Stromal cell of bone marrow (primary cell): ENCODE measurements around the gene SMAD6.

Source experiments
- DNase-seq: peaks from one replicate; pipeline ENCODE4 v3.0.0-alpha.2; 2012; ENCODE audit warnings: low read depth

The SMAD6 gene

DNA sequence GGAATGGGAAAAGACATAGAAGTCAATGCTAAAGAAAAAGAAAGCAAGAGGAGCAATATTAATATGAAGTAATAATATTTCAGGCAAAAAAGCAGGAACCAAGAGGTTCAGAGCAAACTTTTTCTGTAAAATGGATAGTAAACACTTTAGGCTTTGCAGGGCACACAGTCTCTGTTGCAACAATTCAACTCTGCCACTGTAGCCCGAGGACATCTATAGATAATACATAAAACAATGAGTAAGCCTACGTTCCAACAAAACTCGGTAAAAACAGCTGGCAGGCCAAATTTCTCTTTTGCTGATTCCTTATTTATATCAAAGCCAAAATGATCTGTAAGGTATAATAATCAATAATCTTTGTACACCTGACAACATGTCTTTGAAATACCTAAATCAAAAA is 56.8 kb downstream of the SMAD6 start:
- no peak for DNase-seq

DNA sequence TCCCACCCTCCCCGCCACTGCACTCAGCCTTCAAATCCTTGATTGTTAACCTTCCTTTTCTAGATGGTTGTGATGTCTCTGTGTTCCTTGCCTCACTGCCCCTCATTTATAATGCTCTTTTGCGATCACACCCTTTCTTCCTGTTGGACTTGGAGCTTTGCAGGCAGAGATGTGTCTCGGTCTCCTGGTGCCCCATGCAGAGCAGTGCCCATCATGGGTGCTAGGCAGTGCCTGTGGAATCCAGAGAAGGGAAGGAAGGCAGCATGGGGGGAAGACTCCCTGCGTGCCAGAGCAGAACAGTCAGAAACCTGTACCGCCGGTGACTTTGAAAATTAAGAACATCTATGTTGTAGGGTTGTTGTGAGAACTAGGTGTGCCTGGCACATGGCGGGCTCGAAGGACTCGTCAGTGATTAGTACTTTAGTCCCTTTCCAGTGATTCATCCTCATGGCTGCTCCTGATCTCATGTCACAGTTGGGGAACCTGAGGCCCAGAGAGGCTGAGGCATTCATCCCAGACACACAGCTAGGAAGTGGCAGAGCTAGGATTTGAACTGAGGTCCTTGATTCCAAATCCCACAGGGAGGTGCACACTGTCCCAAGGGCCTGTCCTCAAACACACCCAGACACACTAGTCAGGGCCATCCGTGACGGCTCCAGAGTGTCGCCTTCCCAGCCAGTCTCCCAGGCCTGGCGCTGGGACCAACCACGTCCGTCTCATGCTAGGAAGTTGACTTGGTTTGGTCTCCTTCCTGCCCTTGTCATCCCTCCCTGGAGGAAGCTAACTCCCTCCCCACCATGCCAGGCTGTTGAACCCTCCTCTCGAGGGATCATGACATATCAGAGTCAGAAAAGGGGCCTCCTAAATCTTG is 58.3 kb downstream of the SMAD6 start:
- DNase-seq, result no peak

DNA sequence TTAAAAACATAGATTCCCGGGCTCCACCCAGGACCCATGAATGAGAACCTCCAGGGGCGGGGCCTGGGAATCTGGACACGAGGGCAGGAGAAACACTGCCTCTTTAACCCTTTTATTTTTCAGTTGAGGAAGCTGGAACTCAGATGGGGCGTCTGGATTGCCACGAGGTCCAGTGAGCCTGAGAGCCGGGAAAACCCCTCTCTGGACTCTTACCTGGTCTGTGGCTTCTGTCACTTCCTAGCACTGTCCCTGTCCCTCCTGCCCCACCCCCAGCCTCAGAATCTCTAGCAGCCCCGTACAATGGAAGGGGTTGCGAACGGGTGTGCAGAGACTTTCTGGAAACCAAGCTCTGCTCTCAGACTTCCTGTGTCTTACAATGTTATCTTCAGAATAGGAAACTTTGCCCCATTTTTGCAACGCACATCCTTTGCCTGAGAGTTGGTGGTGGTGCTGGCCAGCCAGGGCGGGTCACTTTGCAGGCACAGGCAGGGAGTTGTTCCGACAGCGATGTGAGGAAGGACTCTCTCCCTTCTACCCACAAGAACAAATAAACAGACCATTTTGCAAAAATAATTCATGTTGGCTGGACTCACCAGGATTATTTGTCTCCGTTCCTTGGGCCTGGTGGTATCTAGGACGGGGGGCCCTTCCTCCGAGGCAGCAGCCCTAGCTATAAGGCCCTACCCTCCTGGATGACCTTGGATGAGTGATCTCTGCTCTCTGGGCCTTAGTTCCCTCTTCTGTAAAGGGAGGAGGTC is 59.1 kb downstream of the SMAD6 start:
- DNase-seq, result no peak

DNA sequence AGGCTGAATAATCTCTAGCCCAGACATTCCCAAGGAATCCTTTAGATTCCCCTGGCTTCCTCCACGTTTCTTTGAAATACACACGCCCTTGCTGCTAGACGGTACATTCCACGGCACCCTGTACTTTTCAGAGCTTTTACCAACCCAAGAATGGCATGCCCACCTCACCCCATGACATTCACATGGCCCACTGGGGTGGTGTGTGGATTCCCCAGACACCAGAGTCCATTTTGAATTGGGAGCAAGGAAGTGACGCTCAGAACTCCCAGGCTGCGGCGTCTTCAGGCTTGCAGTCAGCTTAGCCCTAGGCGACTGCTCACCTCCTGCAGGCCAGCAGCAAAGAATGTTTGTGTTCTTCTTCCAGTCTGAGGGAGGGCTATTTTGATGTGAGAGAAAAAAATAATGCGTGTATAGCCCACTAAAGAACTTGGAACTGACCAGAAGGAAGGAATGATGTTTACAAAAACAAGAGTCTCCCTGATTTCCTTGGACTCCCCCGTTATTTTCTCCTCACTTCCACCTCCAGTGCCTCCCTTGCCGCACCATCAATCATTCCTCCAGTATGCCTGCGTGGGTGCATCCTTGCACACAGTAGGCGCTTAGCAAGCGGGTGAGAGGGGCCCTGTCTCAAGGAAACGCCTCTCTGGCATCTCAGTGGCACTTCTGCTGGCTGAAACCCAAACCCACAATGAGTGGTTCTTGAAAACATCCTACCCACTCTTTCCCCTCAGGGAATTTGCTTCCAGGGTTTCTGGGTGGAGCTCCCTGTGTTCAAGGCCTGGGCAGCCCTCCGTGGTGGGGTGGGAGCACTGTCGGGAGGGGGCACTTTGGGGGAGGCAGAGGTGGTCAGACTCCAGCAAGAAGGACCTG is 59.9 kb downstream of the SMAD6 start:
- peak; percentile 68 for DNase-seq

DNA sequence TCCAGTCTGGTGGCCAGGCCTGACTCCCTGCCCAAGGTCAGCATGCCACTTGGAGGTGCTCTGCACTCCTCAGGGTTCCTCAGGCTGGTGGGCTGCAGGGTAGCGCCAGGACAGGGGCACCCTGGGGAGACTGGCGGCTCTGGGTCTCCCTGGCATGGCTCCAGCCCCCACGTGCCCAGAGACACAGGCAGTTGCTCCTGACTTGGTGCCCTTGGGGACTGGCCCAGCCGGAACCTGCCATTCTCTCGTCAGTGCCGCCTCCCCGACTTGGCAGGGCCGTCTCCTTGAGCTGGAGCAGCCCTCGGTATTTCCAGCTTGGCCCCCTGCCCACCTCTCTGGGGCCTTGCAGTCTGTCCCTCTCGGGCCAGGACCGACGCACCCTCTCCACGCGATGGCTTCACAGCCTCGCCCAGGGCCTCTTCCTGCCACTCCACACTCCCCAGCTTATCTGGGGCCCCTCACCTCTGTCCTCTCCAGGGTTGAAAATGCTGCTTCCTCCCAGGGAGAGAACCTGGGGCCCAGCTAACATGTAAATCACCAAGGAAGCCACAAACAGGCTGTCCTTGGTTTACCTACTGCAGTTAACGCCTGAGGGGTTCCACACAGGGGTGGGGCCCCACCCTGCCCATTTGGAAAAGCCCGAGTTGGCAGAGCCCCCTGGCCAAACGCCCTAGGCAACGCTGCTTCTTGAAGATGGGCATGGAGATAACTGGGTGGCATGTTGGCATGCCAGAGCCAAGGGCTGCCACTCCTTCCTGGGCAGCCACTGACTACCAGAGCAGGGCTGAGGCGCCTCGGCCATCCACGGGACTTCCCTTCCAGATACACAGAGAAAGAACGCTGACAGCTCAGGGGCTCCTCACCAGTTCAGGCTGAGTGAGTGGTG is 61.4 kb downstream of the SMAD6 start:
- DNase-seq, result no peak

DNA sequence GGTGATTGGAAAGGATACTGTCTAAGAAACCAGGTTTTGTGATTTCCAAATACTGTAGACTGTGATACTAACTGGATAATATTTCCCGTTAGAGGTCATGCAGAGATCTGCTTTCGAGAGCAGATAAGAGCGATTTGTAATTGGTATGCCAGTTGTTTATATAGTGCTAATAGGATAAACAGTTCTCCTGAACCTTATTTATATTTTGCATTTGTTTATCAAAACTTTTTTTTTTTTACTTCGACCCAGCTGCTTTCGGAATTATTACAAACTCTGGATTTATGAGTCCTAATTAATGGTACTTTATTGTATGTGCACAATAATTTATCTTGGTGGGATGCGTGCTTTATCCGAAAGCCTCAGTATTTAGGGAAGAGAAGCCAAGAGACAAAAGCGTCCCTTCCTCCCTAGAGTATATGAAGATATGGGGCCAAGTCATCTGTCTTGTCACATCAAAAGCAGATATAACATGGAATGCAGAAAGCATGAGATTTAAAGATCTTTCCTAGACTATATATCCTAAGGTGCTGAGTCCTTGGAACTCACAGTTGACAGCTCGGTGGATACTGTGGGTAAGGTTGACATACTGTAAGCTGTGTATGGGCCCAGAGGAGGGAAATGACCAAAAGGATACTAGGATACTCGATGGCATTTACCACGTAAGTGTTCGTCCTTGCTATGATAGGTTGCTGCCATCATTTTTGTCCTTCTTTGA is 62.2 kb downstream of the SMAD6 start:
- no peak for DNase-seq

DNA sequence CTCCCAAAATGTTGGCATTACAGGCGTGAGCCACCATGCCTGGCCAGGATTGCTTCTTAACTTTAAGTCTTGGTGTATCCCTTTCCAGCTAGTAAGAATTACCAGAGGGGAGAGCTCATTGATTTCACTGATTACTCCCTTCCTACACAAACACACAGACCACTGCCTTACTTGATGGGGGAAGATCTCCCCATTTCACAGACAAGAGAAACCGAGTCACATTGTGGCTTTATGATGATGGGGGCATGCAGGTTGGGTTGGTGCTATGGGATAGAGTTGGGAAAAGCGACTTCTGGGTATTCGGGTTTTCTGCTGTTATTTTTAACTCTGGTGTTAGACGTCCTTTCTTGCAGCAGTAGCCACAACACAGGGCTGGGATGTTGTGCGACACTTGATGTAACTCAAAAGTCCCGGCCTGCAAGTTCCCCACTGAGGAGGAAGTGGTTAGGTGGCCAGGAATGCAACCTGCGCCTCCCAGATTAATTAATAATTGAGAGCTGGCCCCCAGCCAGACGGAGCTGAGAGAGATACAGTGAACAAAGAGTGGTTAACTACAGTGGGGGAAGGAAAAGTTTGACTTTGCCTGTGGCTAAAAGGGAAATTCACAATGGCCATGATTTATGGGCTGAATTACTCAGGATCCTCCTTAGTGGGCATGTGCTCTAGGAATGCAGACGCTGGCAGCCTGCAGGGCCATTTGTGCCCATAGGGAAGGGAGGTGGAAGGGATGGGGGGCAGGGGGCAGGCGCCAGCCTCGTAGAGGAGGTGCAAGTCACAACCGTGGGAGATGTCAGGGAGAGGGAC is 63.6 kb downstream of the SMAD6 start:
- DNase-seq, result no peak

DNA sequence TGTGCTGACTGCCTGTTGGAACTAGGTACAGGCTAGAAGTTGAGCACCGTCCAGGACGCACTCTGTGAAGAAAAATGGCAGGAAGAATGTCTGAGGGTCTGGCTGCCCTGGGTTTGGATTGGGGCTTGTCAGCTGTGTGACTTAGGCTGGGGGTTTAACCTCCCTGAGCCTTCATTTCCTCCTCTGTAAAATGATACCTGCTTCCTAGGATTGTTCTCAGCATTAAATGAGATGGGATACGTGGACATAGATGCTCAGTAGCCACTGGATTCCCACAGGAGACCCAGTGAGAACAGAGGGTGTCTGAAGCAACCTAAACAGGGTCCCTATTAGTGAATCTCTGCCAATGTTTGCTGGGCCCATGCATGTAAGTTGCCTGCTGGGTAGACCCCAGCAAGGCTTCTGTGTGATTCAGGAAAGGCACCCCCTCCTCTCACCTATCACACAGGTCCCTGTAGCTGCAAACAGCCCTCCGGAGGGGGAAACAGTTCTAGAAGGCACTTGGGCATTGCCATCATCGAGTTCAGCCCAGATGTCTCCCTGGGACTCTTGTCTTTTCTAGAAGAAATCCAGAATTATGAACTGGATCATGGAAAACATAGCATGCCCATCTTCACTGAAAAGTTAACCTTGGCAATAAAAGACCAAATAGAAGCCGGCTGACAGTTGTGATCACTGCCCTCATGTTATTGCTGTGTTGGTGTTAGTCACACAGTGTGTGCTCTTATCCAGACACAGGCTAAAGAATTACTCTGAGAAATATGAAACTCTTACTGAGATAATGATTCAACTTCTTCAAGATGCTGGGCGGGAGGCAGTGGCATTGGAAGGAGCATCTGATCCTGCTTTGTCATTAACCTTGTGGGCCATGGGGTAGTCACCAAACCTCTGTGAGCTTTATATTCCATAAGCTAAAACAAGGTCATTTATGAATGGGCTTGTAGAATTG is 64.5 kb downstream of the SMAD6 start:
- DNase-seq, result peak; percentile 83

DNA sequence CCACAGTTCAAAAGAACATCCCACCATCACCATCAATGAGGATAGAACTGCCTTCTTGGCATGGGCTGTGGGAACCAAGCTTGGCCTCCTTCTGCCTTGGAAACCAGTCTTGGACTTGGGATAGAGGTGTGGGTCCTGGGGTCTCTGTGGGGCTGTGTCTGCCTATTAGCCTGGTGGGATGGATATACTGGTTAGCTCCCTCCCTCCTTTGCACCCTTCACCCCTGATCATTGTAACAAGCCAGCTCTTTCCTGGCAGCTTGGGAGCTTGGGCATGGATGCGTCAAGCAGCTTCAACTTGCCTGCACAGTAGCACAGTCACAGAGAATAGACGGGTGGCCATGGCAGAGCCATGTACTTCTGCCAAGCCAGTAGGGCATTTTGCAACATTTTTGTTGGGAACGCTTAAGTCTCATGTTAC is 65.2 kb downstream of the SMAD6 start:
- no peak for DNase-seq

DNA sequence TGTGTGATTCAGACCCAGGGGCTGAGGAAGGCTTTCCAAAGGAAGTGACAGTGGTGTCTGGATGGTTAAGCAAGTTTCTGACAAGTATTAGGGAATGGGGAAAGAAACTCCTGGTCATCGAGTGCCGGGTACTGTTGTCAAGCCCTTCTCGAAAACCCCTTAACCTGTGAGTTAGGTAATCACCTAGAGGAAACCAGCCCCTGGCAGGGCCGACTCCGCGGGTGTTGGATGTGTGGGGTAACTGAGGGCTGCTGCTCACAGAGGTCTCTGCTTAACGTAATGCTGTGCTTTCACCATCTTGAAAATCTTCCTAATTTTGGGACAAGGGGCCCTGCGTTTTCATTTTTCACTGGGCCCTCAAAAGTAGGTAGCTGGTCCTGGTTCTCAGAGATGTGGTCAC is 67.0 kb downstream of the SMAD6 start:
- no peak for DNase-seq

DNA sequence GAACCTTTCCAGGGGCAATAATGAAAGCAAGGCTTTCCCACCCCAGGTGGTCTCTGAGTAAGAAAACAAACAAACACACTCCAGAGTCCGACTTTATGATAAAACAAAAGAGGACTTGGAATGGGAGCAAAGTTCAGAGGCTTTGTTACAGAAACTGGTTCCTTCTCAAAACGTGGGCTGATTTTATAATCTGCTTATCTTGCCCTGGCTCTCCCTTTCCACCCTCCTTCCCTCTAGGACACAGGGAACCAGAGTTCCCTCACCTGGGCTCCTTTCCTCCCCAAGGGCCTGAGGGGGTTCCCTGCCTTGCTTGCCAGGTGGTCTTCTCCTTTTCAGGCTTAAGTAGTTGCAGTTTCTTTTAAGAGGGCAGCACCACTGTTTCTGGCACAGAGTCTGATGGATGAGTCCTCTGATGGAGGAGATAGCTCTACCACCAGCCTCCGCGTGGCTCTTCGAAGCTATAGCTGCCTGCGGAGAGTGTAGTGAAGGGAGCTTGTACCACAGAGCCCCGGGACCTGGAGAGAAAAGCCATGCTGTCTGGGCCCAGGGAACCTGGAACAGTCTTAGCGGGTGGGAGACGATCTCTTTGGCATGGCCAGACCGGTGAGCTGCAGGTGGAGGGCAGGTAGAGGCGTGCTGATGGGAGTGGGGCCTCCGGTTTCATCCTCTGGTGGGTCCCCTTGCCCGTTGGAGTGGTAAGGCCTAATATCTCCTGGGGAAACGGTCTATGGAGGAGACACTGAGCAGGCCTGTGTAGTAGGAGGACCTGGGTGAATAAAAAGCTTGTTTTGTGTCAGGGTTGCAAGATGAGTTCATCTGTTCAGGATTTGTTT is 68.7 kb downstream of the SMAD6 start:
- no peak for DNase-seq

DNA sequence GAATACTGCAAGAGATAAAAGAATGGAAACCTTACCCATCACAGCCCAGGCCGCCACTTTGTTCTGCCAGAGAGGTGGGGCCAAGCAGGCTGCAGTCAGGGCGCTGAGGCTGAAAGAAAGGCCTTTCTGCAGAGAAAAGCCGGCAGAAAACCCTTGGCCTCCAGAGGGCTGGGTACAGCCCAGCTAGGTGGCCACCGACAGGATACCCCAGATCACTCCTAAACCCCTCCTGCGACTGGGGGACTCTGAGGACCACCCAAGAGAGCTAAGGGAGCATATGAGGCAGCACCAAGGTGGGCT is 69.3 kb downstream of the SMAD6 start:
- DNase-seq, result no peak

DNA sequence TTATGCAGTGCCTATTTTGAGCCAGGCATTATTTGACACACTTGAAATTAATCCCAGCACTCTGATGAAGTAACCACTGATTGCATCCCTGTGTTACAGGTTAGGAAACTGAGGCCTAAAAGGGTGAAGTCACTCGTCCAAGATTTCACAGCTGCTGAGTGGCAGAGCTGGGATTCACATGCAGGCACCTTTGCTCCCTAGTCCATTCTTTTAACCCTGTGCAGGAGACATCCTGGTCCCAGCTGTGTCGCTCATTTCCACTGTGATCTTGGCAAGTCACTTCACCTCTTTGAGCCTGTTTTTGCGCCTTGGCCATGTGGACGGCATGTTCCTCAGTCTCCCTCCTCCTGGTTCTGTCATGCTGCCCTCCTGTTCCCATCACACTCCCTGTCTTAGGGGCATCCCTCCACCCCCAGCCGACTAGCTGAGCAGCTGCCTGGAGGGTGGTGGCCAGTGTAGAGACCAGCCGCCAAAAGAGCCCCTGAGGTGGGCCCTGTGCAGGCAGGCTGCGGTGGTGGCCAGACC is 70.6 kb downstream of the SMAD6 start:
- no peak for DNase-seq

DNA sequence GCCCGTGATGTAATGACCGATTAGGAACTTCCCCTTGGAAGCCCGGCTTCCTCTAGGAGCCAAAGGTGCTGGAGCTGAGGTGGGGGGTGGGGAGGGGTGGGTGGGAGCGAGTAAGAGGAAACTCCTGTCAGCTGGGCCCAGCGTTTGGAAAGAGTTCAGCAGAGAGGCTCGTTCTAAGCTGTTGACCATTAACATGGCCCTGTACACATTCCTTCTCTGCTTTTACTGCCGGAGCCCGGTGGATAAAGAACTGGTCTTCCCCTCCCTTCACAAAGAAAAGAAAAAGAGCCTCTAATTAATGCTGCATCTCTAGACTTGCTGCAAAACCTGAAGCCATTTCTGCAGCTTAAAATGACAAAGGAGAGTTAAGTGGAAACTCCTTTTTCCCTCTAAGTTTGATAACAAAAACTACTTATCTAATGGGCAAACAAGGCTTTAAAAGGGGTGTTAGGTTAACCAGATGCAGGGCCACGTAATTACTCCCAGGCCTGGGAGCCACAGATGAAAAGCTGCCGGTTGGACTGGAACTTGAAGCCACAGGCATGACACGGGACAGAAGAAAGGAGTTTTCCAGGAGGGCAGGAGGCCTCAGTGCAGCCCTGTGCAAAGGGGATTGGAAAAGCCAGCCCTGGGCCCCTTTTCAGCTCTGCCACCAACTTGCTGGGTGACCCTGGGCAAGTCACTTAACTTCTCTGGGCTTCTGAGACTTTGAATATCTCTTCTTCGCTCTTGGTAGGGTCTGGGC is 71.3 kb downstream of the SMAD6 start:
- DNase-seq, result no peak

DNA sequence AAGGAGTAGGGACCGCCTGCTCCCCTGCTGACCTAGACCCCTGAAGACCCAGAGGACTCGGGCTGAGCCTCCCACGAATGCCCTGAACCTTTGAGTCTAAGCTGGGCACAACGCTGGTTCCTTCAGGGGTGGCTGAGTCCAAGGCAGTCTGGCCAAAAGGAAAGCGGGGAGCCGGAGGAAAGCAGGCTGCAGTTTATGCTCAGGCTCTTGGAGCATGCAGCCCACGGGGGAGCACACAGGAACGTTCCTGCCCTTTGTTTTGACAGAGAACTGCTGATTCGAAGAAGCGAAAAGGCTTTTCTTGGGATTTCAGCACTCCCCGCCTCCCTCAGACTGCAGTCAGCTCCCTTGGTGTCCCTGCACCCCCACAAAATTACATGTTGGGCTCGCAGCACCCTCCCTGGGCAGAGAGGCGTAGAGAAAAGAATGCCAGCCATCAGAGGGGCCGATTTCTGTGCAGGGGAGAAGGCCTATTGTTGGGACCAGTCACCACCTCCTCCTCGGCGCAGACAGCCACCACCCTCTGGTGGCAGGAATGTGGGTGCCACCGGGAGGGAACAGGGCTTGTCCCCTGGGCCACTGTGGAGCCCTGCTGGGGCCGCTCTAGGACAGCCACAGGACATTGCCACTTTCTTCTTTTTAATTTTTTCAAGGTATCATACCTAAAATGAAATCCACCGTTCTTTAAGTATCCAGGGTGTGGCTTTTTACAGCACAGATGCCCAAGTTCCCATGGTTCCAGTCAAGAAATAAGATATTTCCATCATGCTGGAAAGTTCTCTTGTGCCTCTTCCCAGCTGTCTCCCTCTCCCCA is 72.2 kb downstream of the SMAD6 start:
- peak; percentile 41 for DNase-seq
